Coronary artery (tissue), 2 donors: ENCODE measurements around the gene CIB4.
"Not testable (repeated sequence)": the region's sequence is repeated elsewhere in the genome, so short reads cannot be mapped to it uniquely, and the experiment has no call there.

ENCODE experiments used
- DNase-seq: peaks from one replicate; pipeline ENCODE4 v3.0.0-alpha.2; 2017; ENCODE audit warnings: low spot score
- H3K27ac ChIP-seq, 2 donors: fragments of 200-600 bp; sonication (generic); one replicate each; pipeline ENCODE4 v1.5.1; 2016 to 2019
- H3K4me3 ChIP-seq: fragments of 200-600 bp; sonication (generic); 2 replicates; pipeline ENCODE4 v1.5.1; 2016; ENCODE audit warnings: mild to moderate bottlenecking, moderate library complexity
- CTCF ChIP-seq: fragments of 200-600 bp; sonication (generic); IDR thresholded peaks from one replicate; pipeline ENCODE4 v1.5.1; 2019; ENCODE audit warnings: antibody characterized with exemption

CIB4 gene

GRCh38 chr2:26571316-26571715 is 69.8 kb downstream of the CIB4 start:
- no peak overlapping the region for H3K27ac ChIP-seq
- DNase-seq: no peak
- no peak overlapping the region for H3K4me3 ChIP-seq
- TF ChIP-seq CTCF: no peak

GRCh38 chr2:26570083-26570430 is 71.1 kb downstream of the CIB4 start:
- DNase-seq: no peak
- H3K27ac ChIP-seq: no peak overlapping the region
- TF ChIP-seq CTCF: no peak
- H3K4me3 ChIP-seq: no peak overlapping the region

- no peak overlapping the region for H3K27ac ChIP-seq
- no peak for TF ChIP-seq CTCF
- no peak overlapping the region for H3K4me3 ChIP-seq
- DNase-seq: no peak
Measured at GRCh38 chr2:26569216-26570082, 71.7 kb downstream of the CIB4 start.

DNA sequence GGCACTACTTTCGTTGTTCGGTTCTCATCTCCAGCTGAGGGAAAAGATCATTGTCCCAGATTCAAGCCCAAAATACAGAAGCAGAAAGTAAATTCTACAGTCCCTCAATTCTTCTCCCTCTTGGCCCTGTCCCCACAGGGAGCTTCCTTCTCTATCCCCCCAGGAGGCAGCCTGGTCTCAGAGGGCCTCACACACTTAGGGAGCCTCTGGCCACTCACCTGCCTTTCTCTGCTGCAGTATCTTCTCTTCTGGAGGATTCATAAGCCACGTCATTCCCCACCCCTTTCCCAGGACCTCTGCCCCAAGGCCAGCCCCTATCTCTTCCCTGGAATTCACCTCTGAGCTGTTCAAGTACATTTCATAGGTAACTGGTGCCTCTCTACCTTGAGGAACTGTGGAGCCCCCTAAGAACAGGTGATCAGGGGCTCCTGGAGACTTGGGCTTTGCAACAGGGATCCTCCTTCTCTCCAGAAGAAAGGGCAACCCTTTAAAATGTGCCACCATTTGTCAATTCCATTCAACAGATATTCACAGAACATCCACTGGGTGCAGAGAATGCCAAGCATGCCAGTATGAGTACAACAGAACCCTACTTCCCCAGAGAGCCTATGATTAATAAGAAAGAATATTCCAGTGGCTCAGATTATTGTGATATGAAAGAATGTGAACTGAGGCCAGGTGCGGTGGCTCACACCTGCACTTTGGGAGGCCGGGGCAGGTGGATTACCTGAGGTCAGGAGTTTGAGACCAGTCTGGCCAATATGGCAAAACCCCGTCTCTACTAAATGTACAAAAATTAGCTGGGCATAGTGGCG is 72.9 kb downstream of the CIB4 start:
- no peak for TF ChIP-seq CTCF
- H3K4me3 ChIP-seq: no peak overlapping the region
- no peak overlapping the region for H3K27ac ChIP-seq
- DNase-seq: no peak

DNA sequence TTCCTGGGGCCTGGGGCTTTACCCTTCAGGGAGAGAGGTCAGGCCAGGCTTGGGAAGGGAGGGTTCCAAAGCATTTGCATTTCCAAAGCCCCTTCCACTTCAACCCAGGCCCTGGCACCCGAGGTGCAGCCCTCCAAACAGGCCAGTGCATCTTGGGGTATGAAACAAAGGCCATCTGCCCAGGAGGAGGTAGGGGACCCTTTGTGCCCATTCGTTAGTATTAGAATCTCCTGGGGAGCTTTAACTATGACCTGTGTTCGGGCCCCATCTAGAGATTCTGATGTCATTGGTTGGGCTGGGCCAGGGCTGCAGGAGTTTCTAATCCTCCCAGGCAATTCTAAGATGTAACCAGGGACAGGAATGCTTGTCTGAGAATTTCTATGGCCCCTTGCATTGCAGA is 73.6 kb downstream of the CIB4 start:
- Histone ChIP-seq H3K27ac (no peak overlapping the region), H3K4me3 (no peak overlapping the region)
- no peak for DNase-seq

DNA sequence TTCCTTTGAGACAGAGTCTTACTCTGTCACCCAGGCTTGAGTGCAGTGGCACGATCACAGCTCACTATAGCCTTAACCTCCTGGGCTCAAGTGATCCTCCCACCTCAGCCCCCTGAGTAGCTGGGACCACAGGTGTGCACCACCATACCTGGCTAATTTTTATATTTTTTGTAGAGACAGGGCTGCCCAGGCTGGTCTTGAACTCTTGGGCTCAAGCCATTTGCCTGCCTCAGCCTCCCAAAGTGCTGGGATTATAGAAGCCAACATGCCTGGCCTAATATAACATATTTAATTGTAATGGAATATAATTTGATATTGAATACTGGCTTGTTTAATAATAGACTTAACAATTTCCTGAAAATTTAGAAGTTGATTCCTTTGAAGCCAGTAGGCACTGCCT is 74.4 kb downstream of the CIB4 start:
- DNase-seq: not testable (repeated sequence)

More for the DNA sequence above, 73.6 kb downstream of the CIB4 start:
- no peak for TF ChIP-seq CTCF

DNA sequence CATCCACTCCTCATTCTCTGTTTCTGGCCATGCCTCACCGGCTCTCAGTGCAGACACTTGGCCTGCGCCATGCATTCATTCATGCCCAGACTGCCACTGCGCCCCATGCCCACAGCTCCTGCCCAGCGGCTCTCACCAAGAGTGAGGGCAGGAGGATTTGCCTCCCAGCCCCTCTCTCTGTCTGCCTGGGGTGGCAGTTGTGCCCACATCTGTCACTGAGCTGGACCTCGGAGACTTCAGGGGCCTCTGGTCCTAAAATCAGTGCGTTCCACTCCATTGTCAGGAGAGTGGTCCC is 75.1 kb downstream of the CIB4 start:
- Histone ChIP-seq H3K27ac (no peak overlapping the region), H3K4me3 (no peak overlapping the region)
- no peak for TF ChIP-seq CTCF
- DNase-seq: no peak

More for the DNA sequence above, 74.4 kb downstream of the CIB4 start:
- not testable (repeated sequence) for H3K4me3 ChIP-seq, H3K27ac ChIP-seq
